ENCODE measurements around the gene TYRP1.

Gene TYRP1

DNA sequence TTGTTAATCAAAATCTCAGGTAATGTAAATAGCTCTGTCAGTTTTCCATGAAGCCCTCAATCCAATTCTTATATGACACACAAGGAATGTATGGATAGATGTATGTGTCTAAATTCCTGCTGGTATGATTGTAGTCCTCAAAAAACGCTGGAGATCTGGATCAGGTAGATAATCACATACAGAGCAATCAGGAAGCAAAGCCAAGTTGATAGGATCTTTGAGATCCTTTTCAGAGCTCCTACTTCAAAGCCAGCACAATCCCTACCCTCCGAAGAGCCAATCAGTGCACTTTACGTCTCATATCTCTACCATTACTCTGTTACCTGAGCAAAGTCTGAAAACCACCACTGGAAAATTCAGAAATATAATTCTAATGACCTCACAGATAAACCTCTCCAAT lies 27.4 kb downstream of the TYRP1 start:
- in situ Hi-C loops (cut with MboI; ENCODE audit: low sequenced_read_pairs, unreplicated experiment), result no loop called here

GRCh38 chr9:12722131-12722530 lies 28.9 kb downstream of the TYRP1 start:
- in situ Hi-C loops (cut with MboI; ENCODE audit: low sequenced_read_pairs, unreplicated experiment), result no loop called here
- DNase-seq (ENCODE audit: low spot score), result no peak

More for the DNA sequence above, 27.4 kb downstream of the TYRP1 start:
- TF ChIP-seq, protein P1, sequence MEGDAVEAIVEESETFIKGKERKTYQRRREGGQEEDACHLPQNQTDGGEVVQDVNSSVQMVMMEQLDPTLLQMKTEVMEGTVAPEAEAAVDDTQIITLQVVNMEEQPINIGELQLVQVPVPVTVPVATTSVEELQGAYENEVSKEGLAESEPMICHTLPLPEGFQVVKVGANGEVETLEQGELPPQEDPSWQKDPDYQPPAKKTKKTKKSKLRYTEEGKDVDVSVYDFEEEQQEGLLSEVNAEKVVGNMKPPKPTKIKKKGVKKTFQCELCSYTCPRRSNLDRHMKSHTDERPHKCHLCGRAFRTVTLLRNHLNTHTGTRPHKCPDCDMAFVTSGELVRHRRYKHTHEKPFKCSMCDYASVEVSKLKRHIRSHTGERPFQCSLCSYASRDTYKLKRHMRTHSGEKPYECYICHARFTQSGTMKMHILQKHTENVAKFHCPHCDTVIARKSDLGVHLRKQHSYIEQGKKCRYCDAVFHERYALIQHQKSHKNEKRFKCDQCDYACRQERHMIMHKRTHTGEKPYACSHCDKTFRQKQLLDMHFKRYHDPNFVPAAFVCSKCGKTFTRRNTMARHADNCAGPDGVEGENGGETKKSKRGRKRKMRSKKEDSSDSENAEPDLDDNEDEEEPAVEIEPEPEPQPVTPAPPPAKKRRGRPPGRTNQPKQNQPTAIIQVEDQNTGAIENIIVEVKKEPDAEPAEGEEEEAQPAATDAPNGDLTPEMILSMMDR (IDR thresholded peaks at IDR 0.05; ENCODE audit: borderline replicate concordance, control extremely low read depth, extremely low read depth, insufficient read depth, missing control alignments), result no peak
- DNase-seq (ENCODE audit: low spot score), result no peak

DNA sequence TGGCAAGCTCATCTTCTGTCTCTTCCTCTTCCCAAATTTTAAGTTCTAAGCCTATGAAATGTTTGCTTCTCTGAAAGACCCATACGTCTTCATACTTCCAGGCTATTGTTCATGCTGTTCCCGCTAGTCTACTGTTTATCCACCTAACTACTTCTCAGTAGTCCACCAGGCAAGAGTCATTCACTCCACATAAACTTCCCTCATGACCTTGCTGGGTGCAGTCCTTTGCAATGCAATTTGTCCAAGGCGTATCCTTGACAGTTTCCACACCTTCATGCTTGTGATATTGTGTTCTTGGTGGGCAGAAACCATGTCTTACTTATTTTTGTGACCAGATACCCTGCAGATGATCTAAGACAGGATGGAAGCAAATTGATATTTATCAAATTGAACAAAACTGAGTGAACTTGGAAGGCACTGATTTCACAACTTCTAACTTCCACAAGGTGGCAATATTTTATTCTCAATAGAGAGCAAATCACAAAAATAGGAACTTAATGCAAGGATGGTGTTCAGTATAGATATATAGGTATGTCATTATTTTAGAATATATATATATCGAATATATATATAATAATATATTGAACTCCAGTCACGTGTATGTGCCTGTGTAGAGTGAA lies 30.3 kb downstream of the TYRP1 start:
- in situ Hi-C loops (cut with MboI; ENCODE audit: low sequenced_read_pairs, unreplicated experiment), result no loop called here
- DNase-seq (ENCODE audit: low spot score), result peak; percentile 24
- TF ChIP-seq, protein P1 (IDR thresholded peaks at IDR 0.05; ENCODE audit: borderline replicate concordance, control extremely low read depth, extremely low read depth, insufficient read depth, missing control alignments), result no peak

More at GRCh38 chr9:12722131-12722530, 28.9 kb downstream of the TYRP1 start:
- TF ChIP-seq, protein P1 (IDR thresholded peaks at IDR 0.05; ENCODE audit: borderline replicate concordance, control extremely low read depth, extremely low read depth, insufficient read depth, missing control alignments), result no peak

DNA sequence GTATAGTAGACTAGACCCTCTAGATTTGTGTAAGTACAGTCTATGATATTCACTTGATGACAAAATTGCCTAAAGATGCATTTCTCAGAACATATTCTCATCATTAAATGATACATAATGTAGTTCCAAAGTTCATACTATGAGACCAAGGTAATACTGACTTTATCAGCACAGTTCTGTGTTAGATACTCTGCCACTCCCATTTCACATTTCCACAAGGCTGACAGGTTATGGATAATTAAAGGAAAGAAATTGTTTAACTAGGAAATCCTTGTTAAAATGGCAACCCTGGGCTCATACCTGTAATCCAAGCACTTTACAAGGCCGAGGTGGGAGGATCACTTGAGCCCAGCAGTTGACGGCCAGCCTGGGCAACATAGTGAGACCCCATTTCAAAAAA lies 33.6 kb downstream of the TYRP1 start:
- DNase-seq (ENCODE audit: low spot score), result no peak
- in situ Hi-C loops (cut with MboI; ENCODE audit: low sequenced_read_pairs, unreplicated experiment), result no loop called here
- TF ChIP-seq, protein P1 (IDR thresholded peaks at IDR 0.05; ENCODE audit: borderline replicate concordance, control extremely low read depth, extremely low read depth, insufficient read depth, missing control alignments), result no peak

DNA sequence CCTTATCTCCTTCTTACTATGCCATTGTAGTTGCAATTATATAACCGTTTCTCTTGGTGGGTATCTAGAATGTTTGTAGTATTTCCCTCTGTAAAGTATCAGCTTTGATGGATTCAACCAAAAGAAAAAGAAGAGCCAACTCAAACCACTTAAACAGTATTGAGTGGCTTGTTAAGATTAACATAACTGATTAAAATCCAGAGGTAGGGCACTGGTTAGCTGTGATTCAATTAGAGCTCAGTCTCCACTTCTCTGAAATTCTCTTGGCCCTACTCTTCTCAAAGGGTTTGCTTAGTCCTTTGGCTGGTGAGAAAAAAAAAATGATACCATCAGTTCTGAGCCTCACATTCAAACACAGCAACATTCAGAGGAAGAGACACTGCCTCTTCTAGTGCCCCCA lies 37.0 kb downstream of the TYRP1 start:
- TF ChIP-seq, protein P1 (IDR thresholded peaks at IDR 0.05; ENCODE audit: borderline replicate concordance, control extremely low read depth, extremely low read depth, insufficient read depth, missing control alignments), result no peak
- in situ Hi-C loops (cut with MboI; ENCODE audit: low sequenced_read_pairs, unreplicated experiment), result no loop called here
- no peak for DNase-seq (ENCODE audit: low spot score)

- no peak for DNase-seq (ENCODE audit: low spot score)
- in situ Hi-C loops (cut with MboI; ENCODE audit: low sequenced_read_pairs, unreplicated experiment), result no loop called here
- TF ChIP-seq, protein P1 (IDR thresholded peaks at IDR 0.05; ENCODE audit: borderline replicate concordance, control extremely low read depth, extremely low read depth, insufficient read depth, missing control alignments), result no peak
Observed at GRCh38 chr9:12730927-12731326, 37.7 kb downstream of the TYRP1 start.

All from GM13976 (cell line).